Stimulated activated CD4-positive, alpha-beta T cell treated with anti-CD3 and anti-CD28 coated beads, Interleukin-2, amount 100 ng/mL, for 48 hours (primary cell): ENCODE data around the gene BICRAL.
"Not testable (repeated sequence)": the region's sequence is repeated elsewhere in the genome, so short reads cannot be mapped to it uniquely, and the experiment has no call there.

Source experiments
- DNase-seq, 2 donors: peaks; one replicate each; pipeline ENCODE4 v3.0.0-alpha.2; 2020

BICRAL gene

DNA sequence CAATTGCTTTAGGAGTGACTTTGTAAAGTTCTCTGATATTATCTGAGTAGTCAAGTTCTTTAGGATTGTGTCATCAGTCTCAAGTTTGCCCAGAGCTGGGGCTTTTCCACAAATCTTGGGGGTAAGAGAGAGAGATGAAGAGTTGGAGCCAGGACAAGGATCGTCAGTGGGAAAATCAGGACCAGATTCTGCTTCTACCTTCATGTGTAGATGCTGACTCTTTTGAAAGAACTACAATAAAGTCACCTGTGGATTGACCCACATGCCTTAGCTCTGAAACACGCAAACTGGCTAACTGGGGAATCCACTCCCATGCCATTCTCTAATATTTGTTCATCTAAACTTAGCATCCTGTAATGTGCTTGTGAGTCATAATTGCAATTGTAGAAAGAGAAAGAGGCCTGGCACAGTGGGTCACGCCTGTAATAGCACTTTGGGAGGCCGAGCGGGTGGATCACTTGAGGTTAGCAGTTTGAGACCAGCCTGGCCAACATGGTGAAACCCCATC is 15.6 kb upstream of the BICRAL start:
- no peak for DNase-seq

DNA sequence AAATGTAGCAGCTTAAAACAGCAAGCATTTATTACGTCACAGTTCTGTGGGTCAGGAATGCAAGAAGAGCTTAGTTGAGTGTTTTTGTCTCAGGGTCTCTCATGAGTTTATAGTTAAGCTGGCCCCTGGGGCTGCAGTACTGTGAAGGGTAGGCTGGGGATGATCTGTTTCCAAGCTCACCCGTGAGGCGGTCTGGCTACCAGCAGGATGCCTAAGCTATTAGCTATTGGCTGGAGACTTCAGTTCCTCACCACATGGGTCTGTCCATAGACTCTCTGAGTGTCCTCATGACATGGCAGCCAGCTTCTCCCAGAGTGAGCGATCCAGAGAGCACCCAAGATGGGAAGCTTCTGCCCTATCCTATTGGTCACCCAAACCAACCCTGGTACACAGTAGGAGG is 12.8 kb upstream of the BICRAL start:
- DNase-seq, result no peak

DNA sequence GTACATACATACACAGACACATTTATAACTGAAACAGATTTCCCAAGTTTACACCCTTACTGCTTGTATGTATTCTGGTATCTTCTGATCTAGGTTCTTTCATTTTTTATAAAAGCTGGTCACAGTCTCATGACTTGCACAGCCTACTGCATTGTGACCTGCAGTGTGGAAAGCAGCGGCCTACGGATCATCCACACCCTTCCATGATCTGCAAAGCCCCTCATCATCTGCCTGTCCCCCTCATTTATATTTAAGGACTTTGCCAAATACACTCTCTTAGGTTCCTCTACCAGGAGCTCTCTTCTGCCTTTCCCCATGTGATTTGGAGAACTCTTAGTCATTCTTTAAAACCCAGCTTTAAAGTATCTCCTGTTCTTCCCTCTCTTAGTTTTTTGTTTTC is 12.0 kb upstream of the BICRAL start:
- DNase-seq, result no peak

DNA sequence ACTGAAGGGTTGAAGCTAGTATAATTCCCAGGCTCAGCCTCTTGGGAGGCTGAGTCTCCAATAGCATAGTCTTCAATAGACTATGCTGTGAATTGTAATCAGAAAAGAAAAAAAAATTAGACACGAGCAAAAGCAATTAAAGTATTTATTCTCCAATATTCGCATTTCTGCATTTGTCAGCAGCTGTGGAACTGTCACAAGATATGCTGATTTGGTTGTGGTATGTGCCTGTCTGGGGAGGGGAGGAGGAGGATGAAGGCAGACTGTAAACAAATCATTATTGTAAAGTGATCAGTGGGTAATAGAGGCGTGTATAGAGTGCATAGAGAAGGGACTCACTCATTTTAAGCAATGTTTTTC is 10.1 kb upstream of the BICRAL start:
- no peak for DNase-seq

DNA sequence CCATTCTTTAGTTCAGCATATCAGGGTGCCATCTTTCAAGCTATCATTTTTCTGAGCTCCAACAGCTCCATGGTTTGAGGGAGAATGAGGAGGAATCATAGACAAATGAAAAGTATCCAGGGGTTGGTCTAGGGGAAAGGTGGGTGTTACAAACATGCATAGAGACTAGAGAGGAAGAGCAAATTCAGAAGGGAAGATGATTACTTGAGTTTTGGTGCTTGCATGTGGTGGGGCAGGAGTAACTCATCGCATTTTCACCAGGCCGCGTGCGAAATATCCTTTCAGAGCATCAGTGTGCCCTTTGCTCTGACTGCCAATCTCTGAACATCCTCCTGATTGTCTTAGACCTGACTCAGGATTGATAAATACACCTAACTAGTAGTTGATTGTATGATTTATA is 7.7 kb upstream of the BICRAL start:
- DNase-seq, result peak in 1 of 2 donors; percentile 34

DNA sequence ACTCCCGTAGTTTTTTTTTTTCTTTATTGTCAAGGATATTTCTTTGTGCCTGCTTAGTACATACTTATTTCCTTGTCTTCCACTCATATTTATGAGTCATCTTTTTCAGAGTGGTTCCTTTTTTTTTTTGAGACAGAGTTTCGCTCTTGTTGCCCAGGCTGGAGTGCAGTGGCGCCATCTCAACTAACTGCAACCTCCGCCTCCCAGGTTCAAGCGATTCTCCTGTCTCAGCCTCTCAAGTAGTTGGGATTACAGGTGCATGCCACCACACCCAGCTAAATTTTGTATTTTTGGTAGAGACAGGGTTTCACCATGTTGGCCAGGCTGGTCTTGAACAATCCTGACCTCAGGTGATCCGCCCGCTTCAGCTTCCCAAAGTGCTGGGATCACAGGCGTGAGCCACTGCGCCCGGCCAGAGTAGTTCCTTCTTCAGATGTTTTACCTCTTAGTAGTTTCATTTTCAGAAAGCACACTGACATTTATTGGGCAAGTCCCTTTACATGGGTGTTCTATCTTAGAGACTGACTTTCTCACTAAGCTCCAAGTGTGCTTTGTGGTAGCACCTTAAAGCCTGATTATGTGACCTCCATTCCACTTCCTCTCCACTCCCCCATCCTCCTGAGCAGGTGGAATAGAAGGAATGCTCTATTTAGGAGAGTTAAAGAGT is 6.9 kb upstream of the BICRAL start:
- peak in 1 of 2 donors; percentile 24 for DNase-seq

DNA sequence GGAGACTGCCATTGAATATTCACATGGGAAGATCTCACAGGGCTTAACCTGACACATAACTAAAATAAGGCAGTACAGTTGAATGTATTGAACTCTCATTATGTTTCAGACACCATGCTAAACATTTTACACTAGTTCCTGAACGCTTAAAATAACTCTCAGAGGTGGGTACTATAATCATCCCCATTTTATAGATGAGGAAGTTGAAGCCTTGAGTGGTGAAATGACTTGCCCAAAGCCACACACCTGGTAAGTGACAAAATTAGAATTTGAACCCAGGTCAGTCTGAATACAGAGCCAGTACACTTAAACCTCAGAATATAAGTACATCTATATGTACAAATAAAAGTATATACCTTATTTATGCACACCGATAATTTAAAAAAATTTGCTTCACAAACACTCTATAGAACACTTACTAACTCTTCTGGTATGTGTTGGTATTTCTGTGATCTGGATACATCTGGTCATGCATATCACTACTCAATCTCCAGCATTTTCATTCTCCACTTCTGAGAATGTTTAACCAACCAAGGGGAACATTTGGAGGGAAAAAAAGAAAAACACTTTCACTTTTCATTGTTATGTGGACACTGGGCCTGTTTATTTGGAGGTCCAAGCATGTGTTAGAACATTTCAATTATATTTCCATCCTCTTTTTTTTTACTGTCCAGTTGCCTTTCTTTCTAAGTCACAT is 4.6 kb upstream of the BICRAL start:
- DNase-seq, result no peak

DNA sequence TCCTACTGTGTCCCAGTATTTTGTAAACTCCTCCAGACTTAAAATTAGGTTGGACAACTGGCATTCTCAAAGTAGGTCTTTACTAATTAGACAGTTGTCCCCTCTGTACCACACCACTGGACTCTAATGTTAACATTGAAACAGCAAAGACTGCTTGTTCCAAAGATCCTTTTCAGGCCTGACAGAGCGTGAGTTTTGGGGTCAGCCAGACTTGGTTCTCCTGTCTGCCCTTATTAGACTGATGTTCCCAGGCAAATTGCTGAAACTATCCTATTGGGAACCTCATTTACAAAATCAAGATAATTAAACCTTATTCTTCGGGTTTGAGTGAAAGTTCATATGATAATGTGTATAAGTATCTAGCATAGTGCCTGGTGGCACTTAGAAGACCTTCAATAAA is 3.7 kb upstream of the BICRAL start:
- no peak for DNase-seq

DNA sequence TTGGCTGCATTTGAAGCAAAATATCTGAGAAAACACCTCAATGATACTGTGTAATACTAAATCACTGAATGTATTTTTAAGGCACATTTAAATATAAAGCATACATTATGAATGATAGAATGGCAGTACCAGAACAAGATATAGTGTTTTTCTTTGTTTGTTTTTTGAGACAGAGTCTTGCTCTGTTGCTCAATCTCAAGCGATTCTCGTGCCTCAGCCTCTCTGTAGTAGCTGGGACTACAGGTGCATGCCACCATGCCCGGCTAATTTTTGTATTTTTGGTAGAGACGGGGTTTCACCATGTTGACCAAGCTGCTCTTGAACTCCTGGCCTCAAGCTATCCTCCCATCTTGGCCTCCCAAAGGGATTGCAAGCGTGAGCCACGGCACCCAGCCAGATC is 2.3 kb upstream of the BICRAL start:
- no peak for DNase-seq

DNA sequence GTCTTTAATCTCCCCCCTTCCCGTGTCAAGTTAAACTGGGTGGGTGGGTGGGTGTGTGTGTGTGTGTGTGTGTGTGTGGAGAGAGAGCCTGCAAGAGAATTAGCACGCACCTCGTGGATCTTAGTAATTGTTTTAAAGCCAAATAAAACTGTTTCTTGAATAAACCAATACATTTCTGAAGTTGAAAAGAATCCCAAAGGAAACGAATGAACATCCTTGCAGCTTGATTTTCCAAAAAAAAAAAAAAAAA is 381 bp upstream of the BICRAL start:
- DNase-seq, result no peak

DNA sequence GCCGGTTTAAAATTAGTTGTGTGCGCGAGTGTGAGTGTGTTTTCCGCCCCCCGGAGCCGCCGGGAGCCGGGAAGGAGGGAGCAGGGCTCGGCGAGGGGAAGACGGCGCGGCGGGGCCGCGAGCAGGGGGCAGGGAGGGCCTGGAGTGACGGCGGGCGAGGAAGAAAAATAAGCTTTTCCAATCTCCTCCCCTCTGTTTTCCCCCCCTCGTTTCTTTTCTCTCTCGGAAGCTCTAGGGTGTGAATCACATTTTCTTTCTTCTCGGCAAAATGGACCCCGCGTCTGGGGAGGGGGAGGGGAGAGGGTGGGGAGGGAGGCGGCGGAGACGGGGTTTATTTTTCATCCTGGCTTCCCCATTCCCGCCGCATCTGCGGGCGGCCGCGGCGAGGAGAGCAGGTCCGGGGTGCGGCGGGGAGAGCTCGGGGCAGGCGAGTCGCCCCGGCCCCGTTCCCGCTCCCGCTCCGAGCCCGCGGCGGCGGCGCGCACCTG is 881 bp downstream of the BICRAL start:
- DNase-seq, result peak; percentile 60 to 61

DNA sequence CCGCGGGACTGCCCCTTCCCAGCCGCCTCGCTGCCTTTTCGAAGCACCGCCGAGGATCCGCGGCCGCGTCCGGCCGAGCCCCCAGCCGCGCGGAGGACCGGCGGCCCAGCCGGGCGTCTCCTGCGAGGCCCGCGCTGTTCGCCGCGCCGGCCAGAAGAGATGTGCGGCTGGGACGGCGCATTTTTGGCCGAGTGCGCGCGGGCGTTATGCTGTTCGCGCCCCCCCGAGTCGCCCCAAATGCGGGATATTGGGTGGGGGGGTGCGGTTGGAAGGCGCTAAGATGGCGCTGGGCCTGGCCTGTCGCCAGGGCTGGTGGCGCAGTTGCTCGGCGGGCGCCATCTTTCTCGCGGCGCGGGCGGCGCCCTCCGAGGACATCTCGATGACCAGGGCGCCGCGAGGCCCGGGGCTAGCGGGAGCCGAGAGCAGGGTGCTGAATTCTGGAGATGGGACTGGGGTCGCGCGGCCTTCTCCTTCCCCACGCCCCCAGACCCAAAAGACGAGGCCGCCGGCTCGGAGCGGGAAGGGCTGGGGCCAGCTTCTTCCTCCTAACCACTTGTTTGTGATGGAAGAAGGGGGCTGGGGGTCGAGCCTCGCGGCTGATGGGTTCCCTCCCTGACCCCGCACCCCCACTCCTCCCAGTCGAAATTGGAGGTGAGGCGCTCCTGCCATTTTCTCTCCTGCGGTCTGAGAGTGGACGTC is 1.5 kb downstream of the BICRAL start:
- peak; percentile 60 to 72 for DNase-seq

DNA sequence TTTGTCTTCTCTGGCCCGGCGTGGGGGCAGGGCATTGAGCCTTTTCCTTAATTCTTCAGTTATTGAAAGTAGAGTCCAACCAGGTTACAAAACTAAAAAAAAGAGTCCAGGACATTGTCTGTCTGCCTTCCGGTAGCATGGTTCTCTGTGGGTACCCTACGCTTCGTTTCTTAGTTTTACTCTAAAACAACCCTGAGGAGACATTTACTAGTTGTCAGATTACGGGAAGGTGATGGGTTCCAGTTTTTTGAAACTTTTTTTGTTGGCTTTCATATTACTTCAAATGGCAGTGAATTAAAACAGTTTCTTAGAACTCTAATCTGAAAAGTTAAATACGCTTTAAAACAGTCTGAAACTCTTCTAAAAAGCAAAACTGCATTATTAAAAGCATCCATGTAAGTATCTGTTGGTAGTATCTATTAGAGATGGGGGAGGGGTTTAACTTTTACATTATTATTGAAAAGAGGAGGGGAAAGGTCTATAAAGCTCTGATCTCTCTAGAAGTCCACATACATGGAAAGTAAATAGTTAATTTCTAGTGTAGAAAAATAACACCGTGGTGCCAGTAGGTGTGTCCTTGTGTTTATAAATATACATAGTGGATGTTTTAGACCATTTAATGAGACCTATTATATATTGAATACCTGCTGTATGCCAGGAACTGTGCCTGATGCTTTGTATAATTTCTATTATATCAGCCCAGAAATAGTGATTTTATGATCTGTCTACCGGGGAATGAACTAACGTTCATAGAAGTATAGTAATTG is 2.2 kb downstream of the BICRAL start:
- no peak for DNase-seq

DNA sequence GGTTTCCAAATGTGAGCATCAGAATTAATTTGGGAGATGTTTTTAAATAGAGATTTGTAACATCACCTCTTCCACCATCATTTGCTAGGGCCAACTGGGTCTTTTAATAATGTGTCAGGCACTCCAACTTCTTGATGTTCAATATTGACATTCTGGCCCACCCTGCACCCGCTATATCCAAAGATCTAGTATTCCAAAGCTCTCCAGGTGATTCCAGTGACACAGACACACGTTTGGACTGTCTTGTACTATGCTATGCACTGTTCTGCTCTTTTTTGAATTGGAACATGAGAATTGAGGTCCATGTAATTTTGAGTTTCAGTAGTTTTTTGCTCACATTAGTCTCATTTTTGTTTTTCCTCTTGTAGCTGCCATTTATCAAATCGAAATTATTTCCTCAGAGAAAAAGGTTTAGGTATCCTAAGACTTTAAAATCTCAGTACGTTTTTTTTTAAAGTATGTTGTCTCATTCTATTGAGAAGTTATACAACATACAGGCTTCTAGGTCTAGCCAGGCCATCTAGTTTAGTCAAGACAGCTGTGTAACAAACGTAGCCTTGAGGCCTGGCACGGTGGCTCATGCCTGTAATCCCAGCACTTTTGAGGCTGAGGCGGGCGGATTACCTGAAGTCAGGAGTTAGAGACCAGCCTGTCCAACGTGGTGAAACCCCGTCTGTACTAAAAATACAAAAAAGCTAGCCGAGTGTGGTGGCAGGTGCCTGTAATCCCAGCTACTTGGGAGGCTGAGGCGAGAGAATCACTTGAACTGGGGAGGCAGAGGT is 3.1 kb downstream of the BICRAL start:
- no peak for DNase-seq

DNA sequence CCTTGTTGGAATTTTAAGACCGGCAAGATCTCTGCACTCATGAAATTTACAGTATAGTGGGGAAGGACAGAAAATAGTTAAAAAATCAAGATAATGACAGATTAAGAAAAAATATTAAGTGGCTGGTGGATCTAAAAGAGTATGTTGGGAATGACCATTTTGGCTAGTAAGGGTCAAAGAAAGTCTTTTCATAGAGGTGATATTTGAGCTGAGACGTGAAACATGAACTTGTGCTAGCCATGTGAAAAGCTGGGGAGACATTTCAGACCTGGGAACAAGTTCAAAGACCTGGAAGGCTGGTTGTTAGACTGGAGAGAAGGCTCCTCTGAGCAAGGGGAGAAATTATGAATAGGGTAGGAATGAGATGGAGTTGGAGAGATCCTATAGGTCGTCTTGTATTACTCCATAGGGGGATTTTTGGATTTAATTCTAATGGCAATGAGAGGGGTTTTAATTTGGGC is 4.7 kb downstream of the BICRAL start:
- DNase-seq, result no peak

DNA sequence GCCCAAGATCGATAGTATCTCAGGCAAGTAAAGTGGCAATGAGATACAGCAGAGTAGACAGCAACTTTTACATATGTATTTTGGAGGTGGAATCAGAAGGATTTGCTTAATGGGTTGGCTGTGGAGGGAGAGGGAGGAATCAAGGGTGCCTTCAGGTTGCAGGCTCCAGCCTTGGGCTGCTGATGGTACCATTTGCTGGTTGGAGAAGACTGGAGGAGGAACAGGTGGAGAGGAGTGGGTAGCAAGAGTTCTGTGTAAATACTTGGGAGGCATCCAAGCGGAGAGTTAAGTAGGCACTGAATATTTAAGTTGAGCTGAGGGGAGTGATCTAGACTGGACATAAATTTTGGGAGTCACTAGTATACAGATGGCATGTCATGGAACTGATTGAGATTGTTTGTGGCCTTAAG is 5.2 kb downstream of the BICRAL start:
- DNase-seq, result no peak

DNA sequence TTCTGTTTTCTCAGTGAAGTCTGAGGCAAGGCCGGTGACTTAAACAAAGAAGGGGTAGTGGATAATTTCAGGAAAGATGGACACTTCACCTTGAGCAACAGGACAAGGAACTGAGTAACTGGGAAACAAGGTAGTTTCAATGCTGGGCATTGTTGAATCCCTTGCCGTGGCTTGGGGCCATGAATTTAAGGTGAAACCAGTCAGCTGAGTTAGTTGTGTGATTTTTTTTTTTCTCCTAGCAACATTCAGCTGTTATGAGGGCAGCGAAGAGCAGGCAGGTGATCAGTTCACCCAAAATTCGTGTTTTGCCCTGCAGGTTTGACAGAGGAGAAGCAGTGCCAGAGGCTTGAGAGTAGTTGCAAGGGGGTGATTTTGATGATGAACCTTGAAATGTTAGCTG is 6.8 kb downstream of the BICRAL start:
- DNase-seq, result no peak

DNA sequence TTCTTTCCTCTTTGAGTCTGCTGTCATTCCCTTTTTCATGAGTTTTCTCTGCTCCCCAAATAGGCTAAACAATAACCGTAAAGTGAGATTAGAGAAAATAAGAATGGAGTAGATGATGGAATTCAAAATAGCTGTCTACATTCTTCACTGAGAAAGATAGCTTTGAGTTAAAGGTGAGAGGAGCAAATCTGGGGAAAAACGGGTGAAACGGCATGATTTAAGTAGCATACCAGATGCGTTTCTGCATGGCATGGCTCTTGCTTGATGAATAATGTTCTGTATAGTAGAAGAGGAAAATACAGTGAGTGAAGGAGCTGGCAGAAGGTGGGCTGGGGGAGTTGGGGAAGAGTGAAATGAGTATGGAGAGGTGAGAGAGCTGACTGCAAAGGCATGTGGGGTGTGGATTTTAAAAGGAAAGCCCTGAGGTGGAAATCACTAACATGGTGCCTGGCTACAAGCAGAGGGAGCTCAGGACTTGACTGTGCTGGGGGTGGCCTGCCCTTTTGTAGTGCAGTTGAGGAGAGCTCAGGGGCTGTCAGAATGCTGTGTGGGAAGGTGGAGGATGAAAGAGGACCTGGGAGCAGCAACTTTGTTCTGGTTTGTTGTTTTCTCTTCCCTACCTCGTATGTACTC is 8.8 kb downstream of the BICRAL start:
- no peak for DNase-seq

DNA sequence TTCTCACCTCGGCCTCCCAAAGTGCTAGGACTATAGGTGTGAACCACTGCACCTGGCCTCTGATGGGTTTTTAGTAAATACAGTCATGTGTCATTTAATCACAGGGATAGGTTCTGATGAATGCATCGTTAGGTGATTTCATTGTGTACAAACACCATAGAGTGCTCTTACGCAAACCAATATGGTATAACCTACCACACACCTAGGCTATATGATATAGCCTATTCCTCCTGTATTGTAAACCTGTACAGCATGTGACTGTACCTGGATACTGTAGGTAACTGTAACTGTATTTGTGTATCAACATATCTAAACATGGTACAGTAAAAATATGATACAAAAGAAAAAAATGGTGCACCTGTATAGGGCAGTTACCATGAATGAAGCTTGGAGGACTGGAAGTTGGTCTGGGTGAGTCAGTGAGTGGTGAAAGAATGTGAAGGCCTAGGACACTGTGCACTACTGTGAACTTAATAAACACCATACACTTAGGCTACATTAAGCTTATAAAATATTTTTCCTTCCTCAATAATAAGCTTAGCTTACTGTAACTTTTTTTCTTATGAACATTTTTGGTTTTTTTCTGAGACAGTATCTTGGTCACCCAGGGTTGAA is 10.0 kb downstream of the BICRAL start:
- DNase-seq, result no peak

DNA sequence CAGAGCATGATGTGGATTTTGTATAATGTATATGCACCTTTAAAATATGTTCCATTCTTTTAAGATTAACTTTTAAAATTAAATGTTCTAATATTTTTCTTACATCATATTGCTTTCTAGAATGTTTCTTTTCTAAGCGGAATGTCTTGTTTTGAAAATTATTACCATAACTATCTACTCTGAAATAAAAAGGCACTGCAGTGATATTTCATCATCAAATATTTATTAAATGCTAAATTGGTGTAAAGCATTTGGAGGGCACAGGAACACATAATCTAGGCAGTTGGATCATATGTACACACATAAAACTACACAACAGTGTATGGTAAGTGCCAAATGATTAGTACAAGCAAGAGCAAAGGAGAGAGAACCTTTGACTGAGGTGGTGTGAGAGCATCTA is 13.8 kb downstream of the BICRAL start:
- no peak for DNase-seq

DNA sequence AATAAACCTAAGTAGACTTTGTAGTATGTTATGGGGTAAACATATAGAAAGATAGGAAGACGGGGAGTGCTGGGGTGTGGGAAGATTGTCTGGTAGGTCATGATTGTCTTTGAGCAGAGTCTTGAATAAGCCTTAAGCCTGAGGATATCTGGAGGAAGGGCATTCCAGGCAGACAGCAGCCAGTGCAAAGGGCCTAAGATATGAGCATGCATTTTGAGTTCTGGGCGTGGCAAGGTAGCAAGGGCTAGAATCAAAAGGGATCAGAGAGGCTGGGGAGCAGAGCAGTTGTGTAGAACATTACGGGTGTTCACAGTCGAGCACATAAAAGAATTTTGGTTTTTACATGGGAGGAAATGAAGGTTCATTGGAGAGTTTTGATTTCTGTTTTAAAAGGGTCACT is 14.3 kb downstream of the BICRAL start:
- DNase-seq, result no peak

DNA sequence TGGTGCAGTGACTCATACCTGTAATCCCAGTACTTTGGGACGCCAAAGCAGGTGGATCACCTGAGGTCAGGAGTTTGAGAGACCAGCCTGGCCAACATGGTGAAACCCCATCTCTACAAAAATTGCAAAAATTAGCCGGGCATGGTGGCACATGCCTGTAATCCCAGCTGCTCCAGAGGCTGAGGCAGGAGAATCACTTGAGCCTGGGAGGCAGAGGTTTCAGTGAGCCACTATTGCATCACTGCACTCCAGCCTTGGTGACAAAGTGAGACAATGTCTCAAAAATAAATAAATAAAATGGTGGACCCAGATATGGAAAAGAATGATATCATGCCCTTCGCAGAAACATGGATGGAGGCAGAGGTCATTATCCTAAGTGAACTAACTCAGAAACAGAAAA is 15.8 kb downstream of the BICRAL start:
- DNase-seq, result not testable (repeated sequence)
